Vagina (tissue), 2 donors: ENCODE results near the gene PIEZO2.

ENCODE experiments used
- POLR2A ChIP-seq, 2 donors: fragments of 450-650 bp; IDR thresholded peaks; one replicate each; pipeline ENCODE4 v1.6.1; 2017; ENCODE audit warnings: antibody characterized with exemption in 2 of 2, mild to moderate bottlenecking in 2 of 2, moderate library complexity in 2 of 2
- POLR2AphosphoS5 ChIP-seq, 2 donors: sonication (generic); formaldehyde crosslinking; IDR thresholded peaks; one replicate each; pipeline ENCODE4 v1.9.0; 2017; ENCODE audit warnings: antibody characterized with exemption in 2 of 2, mild to moderate bottlenecking in 2 of 2, low read depth in 1 of 2; ENCODE audit not compliant: insufficient read depth in 1 of 2
- TF ChIP-seq, protein P1 (sequence below), 3 experiments: fragments of 450-650 bp in 2 of 3; fragments of 200-600 bp in 1 of 3; sonication (generic) in 1 of 3; IDR thresholded peaks; one replicate each; pipeline ENCODE4 v1.5.1; 2017 to 2019; ENCODE audit warnings: antibody characterized with exemption in 3 of 3, mild to moderate bottlenecking in 2 of 3, moderate library complexity in 2 of 3

DNA sequence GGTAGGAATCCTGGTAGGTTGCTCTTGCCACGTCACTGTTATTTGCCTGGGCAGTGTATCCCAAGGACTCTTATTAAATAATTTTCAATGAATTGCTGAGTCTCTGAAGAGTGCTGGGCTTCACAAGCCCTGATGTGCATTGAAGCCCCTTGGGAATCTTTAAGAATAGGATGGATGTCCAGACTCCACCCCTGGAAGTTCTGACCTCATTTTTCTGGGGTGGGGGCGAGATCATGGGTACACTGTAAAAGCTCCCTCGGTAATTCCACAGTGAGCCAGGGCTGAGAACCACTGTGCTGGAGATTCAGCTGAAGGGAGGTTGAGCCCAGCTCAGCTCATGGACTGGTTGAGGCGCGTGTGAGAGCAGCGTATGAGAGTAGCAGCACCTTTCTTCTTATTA lies 140.2 kb downstream of the PIEZO2 start:
- TF ChIP-seq POLR2AphosphoS5 (IDR thresholded peaks at IDR 0.05; ENCODE audit: insufficient read depth in 1 of 2, low read depth in 1 of 2) (no peak), POLR2A (IDR thresholded peaks at IDR 0.05) (no peak)
- TF ChIP-seq, protein P1, sequence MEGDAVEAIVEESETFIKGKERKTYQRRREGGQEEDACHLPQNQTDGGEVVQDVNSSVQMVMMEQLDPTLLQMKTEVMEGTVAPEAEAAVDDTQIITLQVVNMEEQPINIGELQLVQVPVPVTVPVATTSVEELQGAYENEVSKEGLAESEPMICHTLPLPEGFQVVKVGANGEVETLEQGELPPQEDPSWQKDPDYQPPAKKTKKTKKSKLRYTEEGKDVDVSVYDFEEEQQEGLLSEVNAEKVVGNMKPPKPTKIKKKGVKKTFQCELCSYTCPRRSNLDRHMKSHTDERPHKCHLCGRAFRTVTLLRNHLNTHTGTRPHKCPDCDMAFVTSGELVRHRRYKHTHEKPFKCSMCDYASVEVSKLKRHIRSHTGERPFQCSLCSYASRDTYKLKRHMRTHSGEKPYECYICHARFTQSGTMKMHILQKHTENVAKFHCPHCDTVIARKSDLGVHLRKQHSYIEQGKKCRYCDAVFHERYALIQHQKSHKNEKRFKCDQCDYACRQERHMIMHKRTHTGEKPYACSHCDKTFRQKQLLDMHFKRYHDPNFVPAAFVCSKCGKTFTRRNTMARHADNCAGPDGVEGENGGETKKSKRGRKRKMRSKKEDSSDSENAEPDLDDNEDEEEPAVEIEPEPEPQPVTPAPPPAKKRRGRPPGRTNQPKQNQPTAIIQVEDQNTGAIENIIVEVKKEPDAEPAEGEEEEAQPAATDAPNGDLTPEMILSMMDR (IDR thresholded peaks at IDR 0.05): no peak
